G401.6 (cell line): ENCODE results near the gene CHID1.

Experiments
- FAIRE-seq: peaks from 2 replicates; lab custom pipeline; 2012; peaks lifted over from hg19 to GRCh38; lab: Jason Lieb, UNC

CHID1 gene

DNA sequence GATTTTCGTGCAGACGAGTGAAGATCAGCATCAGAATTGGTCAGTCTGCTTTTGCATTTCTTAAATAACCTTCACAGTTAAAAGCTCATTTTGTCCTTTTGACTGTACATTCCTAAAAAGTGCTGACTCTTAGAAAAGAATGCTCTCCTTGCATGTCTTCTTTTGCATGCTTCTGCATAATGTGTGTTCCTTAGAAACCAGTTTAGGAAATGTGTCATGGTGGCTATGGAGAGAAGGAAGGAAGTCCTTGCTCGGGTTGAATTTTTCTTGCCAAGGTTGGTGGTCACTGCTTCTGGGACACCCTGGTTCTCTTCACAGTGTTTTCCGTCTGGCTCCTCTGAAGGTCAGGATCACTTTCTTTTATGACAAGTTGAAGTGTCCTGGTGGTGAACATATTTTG lies 21.8 kb upstream of the CHID1 start:
- no peak for FAIRE-seq

DNA sequence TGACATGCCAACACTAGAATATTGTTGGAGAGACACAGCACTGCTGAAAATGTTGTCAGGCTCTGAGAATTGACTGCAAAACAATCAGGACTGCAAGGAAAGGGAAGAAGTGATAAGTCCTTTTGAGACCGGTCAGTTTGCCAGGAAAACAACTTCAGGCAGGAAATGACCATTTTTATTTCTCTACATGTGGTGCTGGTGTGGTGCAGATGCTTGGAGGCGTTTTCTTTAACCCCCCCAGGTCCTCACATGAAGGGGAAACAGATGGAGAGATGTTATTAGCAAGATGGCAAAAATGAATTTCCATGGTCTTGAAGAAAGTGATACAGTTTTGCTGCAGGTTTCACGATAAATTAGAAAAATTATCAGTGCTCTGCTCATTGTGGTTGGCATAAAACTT lies 20.8 kb upstream of the CHID1 start:
- no peak for FAIRE-seq

DNA sequence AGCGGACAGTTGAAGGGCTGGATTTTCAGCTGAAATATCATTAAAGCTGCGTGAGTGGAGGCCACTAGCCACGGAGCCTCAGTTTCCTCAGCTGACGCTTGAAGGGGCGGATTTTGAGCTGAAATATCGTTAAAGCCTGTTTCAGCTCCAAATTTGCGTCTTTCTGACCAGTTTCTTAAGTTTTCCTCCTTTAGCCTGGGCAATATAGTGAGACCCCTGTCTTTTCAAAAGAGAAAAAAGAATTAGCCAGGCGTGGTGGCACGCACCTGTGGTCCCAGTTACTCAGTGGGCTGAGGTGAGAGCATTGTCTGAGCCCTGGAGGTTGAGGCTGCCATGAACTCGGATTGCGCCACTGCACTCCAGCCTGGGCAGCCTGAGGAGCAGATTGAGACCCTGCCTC lies 18.8 kb upstream of the CHID1 start:
- no peak for FAIRE-seq

DNA sequence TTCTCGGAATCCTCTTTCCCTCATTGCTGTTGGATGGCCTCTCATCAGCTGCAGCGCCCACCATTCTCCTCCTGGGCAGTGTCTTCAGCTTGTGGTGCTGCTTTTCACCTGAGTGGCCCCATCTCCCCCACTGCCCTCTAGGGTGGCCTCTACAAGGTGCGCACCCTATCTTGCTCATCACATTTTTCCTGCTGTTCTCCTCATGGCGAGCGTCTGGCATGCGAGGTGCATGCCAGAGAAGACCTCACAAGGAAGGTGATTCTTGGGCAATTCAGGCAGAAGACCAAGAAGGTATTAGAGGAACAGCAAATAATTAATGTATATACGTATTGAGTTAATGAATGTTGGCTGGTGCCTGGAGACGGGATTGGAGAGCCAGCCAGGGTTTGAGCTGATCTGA lies 18.2 kb upstream of the CHID1 start:
- FAIRE-seq: no peak

DNA sequence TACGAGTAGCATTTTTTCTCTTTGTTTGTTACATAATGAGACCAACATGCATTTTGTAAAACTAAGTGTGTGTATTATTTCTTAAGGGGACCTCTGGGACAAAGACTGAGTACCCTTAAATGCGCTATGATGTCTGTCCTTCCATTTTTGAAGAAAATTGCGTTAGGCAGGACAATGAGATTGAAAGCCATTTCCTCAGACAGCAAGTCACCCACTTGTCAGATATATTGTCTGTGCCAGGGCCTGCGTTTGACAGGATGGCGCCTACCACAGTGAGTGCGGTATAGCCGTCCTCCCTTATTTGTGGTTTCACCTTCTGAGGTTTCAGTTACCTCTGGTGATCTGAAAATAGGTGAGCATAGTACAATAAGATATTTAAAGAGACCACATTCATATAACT lies 17.3 kb upstream of the CHID1 start:
- no peak for FAIRE-seq

DNA sequence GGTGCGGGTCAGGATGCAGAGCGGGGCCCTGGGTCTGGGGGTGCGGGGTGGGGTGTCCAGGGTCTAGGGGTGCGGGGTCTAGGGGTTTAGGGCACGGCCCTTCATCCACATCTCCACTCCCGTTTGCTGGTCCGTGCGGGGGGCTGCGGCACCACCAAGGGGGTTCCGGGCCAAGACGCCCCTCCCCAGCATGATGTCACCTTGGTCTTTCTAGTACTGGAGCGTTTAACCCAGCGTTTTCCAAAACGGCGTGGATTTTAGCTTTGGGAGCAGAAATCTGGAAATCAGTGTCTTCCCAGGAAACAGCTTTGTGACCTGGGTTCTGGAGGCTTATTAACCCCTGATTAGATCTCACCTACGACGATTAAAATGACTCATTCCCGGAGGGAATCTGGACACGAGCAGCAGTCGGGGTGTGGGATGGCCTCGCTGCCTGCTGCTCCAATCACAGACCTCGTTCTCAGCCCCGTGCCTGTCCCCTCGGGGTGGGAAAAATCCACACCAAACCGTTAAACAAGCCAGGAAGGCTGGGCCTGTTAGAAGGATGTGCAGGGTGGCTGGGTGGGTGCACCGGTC lies 15.8 kb upstream of the CHID1 start:
- no peak for FAIRE-seq

DNA sequence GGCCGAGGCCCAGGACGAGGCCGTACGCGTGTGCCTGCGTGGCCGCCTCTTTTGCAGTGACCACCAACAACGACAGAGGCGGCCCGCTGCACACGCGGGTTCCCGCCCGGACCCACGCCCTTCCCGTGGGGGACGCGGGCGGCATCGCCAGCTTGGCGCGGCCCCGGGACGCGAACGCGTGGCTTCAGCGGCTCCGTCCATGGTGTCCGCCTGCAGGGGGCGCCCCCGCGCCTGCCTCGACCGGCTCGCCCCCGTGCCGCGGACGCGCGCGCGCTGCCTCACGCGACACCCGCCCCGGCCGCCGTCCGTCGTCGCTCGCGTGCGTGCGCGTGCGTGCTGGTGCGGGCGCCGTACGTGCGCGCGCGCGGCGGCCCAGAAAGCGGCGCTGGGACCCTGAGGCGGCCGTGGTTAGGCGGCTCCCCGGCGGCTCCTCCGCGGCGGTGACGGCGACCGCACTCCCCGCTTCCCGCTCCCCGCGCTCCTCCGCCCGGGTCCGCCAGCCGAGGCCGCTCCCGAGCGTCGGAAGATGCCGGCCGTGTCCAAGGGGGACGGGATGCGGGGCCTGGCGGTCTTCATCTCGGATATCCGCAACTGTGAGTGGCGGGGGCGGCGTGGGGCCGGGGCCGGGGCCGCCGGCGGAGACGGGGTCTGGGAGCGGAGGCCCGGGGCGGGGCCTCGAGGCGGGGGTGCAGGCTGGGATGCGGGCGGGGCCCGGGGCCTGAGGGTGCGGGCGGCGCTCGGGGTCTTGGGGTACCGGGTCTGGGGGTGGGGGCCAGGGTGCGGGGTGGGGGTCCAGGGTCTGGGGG lies 15.1 kb upstream of the CHID1 start, which contains the start of gene AP2A2:
AP2A2 (plus strand) TSS at position 375 of the 806 bp plus-strand sequence; CDS start at position 527, 152 bp downstream.
- no peak for FAIRE-seq

DNA sequence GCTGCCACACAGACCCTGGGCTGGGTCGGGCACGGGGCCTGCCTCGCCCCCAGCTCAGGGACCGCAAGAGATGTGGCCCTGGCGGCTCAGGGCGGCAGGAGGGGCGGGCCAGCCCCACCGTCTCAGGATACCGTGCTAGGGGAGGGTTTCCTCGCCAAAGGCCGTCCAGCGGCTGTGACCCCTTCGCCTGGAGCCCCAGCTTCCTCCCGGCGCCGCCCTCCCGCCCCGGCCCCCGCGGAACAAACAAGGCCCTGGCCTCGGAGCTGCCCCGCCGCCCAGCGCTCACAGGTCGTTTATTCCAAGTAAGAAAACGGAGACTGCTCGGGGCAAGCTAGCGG lies 14.5 kb upstream of the CHID1 start:
- FAIRE-seq: no peak

DNA sequence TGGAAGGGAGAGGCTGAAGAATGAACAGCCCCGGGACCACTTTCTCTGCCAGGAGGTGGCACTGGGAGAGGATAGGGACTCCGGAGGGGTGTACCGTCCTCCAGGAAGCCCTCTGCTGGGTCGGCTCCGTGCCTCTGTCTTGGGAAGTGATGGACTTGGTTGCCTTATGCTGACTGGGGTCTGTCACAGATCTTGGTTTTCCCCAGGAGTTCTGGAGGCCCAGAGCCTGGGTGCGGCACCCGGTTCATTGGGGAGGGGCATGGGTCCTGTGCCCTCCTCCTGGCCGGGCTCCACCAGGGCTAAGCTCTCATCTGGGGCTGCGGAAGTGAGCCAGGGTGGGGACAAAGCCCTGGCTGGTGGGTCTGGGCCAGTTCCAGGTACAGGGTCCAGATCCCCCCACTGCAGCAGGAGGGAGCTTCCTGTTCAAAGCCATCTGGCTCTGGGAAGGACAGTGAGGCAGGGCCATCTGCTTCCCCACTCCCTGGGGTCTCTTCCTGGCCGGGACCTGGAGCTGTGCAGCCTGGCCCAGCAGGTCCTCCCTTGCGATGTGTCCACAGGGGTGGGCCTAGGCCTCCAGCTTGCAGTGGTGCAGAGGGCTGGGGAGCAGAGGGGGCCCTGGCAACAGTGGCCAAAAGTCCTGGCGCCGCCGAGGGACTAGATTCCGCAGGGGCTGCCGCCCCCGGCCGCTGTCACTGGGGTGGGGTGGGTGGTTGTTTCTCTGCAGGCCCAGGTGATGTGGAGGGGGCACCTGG lies 14.0 kb upstream of the CHID1 start:
- no peak for FAIRE-seq

DNA sequence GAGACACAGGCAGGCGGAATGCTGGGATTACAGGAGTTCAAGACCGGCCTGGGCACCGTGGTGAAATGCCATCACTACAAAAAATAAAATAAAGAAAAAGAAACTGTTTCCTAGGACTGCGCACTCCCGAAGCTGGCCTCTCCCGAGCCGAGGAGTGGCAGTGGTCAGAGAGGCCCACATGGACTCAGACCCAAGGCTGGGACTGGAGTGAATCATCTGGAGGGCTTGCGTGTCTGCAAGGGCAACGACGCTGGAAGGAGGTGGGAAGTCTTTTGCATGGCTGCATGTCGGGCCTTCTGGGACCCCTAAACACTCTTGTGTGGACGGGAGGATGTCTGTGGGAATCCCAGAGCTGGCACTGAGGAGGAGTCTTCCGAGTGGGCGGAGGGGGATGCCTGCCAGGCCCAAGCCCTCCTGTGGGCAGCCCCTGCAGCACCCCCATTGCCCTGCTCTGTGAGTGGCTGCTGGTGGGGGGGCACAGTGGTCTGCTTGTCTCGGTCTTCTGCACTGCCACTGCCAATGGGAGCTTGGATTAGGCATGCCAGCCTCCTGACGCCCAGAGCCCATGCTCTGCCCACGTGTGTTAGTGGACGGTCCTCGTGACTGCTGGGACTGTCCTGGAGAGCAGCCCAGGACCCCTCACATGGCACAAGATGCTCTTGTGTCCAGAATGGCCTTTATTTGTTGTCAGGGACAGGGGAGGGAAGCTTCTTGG lies 13.2 kb upstream of the CHID1 start:
- FAIRE-seq: no peak

DNA sequence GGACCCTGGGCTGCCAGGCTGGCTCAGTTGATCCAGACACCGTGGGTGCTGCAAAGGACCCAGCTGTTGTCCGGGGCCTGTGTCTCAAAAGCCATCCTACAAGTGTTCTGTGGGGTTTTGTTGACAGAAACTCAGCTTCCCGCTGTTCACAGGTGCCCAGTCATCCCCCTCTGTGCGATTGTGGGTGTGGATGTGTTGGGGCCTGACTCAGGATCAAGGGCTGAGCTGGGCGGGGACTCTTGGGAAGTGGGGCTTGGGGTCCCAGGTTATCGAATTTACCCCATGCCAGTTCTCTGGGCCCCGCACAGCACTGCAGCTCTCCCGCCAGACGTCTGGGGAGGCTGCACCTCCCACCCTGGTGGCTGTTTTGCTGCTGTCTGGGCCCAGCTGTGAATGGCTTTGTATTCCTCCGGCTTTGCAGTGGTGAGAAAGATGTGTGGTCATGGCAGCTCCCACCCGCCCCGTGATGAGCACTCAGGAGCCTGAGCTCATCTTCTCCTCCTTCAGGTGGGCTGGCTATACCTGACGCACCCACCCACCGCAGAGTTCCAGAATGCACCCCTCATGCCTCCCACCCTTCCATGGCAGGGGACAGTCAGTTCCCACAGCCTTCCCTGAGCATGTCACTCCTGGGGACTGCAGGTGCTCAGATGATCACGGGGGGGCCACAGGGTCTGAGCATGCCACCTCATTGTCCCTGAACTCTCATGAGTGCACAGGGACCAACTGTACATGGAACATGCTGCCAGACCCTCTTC lies 11.5 kb upstream of the CHID1 start:
- no peak for FAIRE-seq

DNA sequence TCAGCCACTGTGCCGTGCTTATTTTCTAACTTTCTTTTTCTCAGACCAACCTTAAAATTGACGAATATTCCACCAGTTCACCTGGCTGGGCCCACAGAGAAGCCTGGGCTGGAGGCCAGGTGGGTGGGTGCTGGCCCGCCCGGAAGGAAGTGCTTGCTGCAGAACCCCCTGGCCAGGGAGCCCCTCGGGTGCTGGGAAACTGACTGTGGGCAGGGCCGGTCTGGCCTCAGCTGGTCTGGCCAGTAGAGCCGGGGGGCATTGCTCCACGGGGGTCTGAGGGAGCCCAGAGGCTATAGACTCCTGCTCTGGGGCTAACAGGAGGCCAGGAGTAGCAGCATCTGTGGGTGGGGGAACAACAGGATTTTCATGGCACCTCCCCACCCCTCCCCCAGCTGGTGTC lies 6.8 kb upstream of the CHID1 start:
- FAIRE-seq: no peak

DNA sequence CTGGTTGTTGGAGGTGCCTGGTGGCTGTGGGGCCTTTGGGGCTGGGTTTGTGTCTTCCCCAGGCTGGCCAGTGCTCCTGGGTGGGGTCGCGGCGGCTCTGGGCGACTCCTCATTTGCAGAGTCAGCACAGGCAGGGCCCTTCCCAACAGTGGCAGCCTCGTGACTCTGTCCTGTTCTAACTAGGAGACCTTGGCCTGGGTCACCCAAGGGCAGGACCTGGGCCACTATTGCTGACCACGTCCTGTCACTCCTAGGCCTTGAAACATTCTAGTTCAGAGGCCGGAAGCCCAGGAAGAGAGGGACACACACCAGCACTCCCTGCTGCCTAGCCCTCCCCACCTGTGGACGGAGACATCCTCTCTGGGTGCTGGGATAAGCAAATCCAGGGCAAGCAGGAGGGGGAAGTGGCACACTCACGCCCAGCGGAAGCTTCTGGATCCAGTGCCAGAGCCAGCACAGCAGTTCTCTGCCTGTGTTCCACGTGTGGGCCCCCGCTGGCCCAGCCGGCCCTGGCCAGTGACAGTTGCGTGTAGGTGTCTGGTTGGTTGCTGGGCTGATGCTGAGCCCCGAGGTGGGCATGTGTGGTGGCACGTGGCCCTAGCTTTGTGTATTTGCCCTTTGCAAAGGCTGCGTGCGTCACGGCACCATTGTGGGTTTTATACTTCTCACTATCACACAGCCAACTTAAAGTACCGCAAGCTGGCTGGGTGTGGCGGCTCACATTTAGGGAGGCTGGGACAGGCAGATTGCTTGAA lies 4.3 kb upstream of the CHID1 start:
- FAIRE-seq: no peak

DNA sequence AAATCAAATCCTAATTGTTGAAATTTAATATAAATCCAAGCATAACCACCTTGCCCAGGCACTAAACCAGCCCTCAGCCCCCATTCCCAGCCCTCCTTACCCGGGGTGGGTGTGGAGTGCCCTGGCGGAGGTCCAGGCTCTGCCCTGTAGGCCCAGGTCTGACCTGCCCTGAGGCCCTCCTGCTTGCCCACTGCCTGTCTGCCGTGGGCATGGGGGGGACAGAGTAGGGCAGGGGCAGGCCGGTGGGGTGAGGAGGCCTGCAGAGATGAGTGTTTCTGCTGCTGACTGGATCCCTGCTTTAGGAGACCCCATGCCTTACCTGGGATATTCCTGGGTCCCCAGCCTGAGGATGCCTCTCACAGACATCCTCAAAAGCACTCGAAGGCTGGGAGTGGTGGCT lies 3.6 kb upstream of the CHID1 start:
- FAIRE-seq: no peak

DNA sequence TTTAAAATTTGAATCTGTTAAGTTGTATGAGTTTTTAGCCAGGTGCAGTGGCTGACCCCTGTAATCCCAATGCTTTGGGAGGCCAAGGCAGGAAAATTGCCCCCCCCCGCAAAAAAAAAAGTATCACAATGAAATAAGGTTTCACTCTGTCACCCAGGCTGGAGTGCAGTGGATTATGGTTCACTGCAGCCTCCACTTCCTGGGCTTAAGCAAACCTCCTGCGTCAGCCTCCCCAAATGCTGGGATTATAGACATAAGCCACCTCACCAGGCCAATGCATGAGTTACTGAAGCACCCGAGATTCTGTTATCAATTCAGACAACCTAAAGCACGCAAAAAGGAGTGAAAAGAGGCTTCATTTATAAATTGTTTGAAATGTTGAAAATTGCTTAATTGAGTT lies 2.4 kb upstream of the CHID1 start:
- no peak for FAIRE-seq

DNA sequence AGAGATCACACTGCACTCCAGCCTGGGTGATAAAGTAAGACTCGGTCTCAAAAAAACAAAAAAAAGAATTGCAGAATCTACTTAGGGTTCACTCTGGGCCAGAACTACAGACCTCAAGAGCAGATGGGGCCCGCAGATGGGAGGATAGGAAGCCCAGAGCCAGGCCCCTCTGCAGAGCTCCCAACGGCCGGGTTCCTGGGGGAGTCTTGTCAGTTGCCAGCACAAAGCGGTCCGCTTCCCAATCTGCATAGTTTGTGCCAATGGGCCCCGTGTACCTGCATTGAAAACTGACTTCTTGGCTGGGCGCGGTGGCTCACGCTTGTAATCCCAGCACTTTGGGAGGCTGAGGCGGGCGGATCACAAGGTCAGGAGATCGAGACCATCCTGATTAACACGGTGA lies 1.7 kb upstream of the CHID1 start:
- FAIRE-seq: no peak

DNA sequence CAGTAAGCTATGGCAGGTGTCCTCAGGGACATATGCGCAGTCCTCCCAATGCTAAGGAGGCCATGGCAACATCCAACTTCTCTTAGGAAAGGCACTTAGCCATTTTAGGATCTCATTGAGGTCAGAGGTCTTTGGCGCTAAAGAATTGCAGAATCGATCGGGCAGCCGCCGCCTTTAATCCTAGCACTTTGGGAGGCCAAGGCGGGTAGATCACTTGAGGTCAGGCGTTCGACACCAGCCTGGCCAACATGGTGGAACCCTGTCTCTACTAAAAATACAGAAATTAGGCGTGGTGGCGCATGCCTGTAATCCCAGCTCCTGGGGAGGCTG lies 1.2 kb upstream of the CHID1 start:
- no peak for FAIRE-seq

DNA sequence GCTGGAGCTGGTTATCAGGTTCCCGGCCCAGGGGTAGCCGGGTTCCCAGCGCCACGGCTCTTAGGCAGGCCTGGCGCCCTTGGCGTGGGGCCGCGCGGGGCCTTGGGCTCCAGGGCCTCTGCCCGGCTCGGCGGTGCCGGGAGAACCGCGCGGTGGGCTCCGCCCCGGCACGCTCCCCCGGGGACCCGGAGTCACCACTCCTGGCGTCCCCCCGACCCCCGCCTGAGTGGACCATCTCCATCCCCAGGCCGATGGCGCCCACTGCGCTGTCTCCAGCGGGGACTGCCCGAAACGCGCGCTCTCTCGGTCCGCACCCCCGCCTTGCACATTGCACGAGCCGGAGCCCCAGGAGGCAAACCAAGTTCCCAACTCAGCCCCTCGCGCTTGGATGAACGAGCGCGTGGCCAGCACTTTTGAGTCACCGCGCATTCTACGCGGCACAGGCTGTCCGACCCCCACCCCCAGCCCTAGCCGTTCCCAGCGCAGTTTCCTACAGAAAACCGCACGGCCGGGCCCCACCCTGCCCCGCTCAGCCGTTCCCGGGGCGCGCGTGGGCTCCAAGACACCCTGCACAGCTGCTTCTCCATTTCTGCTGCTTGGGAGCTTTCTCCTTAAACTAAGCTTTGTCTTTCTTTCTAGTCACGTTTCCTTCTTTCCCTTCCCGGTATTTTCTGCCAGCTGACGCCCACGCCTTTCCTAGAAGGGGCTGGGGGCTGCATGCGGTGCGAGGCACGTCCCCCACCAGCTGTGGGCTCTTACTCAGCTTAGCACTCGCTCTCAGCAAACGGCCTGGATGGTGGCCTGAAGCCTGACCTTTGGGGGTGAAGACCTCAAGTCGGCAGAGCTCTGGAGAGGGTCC lies 650 bp upstream of the CHID1 start:
- FAIRE-seq: no peak

DNA sequence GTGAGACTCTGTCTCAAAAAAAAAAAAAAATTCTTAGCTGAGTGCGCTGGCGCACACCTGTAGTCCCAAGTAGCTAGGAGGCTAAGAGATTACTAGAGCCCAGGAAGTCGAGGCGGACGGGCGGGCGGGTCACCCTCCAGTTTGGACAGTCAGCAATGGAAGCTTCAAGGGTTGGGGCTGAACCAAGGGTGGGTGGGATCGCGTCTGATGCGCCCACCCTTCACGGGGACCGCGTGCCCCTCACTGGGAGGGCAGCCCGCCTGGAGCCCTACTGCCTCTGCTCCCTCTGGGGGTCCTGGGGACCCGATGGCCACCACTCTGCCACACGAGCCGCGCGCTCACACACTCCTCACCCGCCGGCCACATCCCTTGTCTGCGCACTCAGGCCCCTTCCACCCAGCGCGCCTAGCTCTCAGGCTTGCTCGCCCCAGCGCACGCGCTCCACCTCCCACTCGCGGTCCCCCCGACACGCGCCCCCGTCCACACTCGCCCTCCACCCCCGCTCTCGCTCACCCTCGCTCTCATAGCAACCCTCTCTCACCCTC lies 494 bp downstream of the CHID1 start:
- no peak for FAIRE-seq

DNA sequence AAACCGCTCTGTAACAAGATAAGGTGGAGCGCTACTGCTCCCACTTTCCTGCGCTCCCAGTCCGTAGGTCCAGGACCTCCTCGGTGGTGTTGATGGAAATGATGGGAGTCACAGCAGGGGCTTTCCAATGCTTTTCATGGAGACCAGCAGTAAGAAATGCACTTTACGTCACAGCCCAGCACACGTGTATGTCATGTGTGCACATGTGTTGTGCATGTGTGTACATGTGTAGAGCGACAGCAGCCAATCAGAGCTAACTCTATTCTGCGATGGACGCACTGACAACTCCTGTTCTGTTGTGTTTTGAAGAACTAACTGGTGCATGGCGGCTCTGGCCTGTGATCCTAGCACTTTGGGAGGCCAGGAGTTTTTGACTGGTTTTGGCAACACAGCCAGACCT lies 1.2 kb downstream of the CHID1 start:
- no peak for FAIRE-seq
